Measurements from ENCODE around the gene PPP6R3. TPM values are rescaled to one million over a fixed set of nuclear protein-coding genes. Genes with fewer than 3 reads are reported as not detected.
"Not testable (repeated sequence)": the region's sequence is repeated elsewhere in the genome, so short reads cannot be mapped to it uniquely, and the experiment has no call there.

PPP6R3 gene
- total RNA-seq, 1 donor from 2014 or later, result 115 TPM

- intact Hi-C loops (cut with micrococcal nuclease), result no loop called here
Measured at GRCh38 chr11:68521969-68522652, 61.6 kb downstream of the PPP6R3 start.

- intact Hi-C loops (cut with micrococcal nuclease), result no loop called here
Measured at GRCh38 chr11:68523033-68523432, 62.5 kb downstream of the PPP6R3 start.

- intact Hi-C loops (cut with micrococcal nuclease), result no loop called here
Measured at GRCh38 chr11:68523743-68524142, 63.2 kb downstream of the PPP6R3 start.

- intact Hi-C loops (cut with micrococcal nuclease), result no loop called here
Measured at GRCh38 chr11:68524213-68524612, 63.7 kb downstream of the PPP6R3 start.

- intact Hi-C loops (cut with micrococcal nuclease), result no loop called here
Measured at GRCh38 chr11:68524681-68525080, 64.1 kb downstream of the PPP6R3 start.

- intact Hi-C loops (cut with micrococcal nuclease), result no loop called here
Measured at GRCh38 chr11:68525336-68525735, 64.8 kb downstream of the PPP6R3 start.

GRCh38 chr11:68525930-68526329, 65.4 kb downstream of the PPP6R3 start:
- intact Hi-C loops (cut with micrococcal nuclease), result no loop called here

- intact Hi-C loops (cut with micrococcal nuclease), result no loop called here
Measured at GRCh38 chr11:68527585-68527984, 67.0 kb downstream of the PPP6R3 start.

GRCh38 chr11:68528630-68529029, 68.1 kb downstream of the PPP6R3 start:
- intact Hi-C loops (cut with micrococcal nuclease), result no loop called here

- intact Hi-C loops (cut with micrococcal nuclease), result no loop called here
Measured at GRCh38 chr11:68531129-68531693, 70.7 kb downstream of the PPP6R3 start.

GRCh38 chr11:68532727-68533369, 72.3 kb downstream of the PPP6R3 start:
- intact Hi-C loops (cut with micrococcal nuclease), result no loop called here

- intact Hi-C loops (cut with micrococcal nuclease), result no loop called here
Measured at GRCh38 chr11:68533945-68534344, 73.4 kb downstream of the PPP6R3 start.

GRCh38 chr11:68535098-68535497, 74.5 kb downstream of the PPP6R3 start:
- intact Hi-C loops (cut with micrococcal nuclease), result no loop called here

GRCh38 chr11:68536706-68537105, 76.2 kb downstream of the PPP6R3 start:
- intact Hi-C loops (cut with micrococcal nuclease), result no loop called here

GRCh38 chr11:68538025-68538424, 77.5 kb downstream of the PPP6R3 start:
- intact Hi-C loops (cut with micrococcal nuclease), result no loop called here

- intact Hi-C loops (cut with micrococcal nuclease), result no loop called here
Measured at GRCh38 chr11:68539395-68539794, 78.8 kb downstream of the PPP6R3 start.

- intact Hi-C loops (cut with micrococcal nuclease), result not testable (repeated sequence)
Measured at GRCh38 chr11:68540504-68540903, 80.0 kb downstream of the PPP6R3 start.

GRCh38 chr11:68541116-68541515, 80.6 kb downstream of the PPP6R3 start:
- intact Hi-C loops (cut with micrococcal nuclease), result no loop called here

GRCh38 chr11:68541991-68542390, 81.4 kb downstream of the PPP6R3 start:
- intact Hi-C loops (cut with micrococcal nuclease), result no loop called here

- intact Hi-C loops (cut with micrococcal nuclease), result no loop called here
Measured at GRCh38 chr11:68542617-68543016, 82.1 kb downstream of the PPP6R3 start.

GRCh38 chr11:68543594-68543993, 83.0 kb downstream of the PPP6R3 start:
- intact Hi-C loops (cut with micrococcal nuclease), result no loop called here

GRCh38 chr11:68545347-68545746, 84.8 kb downstream of the PPP6R3 start:
- intact Hi-C loops (cut with micrococcal nuclease), result no loop called here

- intact Hi-C loops (cut with micrococcal nuclease), result no loop called here
Measured at GRCh38 chr11:68545796-68546195, 85.2 kb downstream of the PPP6R3 start.

All from T-helper 2 cell treated with Interferon-gamma antibody and Interleukin-4, amounts not matched to agents 100 ng/mL and 5 ng/mL, for 36 hours (primary cell).